WERI-Rb-1 (cell line): ENCODE measurements around the gene CCDC13.

Experiments
- DNase-seq: peaks from one replicate; pipeline ENCODE4 v3.0.0-alpha.2; 2020
- H3K27ac ChIP-seq: fragments of 250-450 bp; sonication (Bioruptor Pico); 2 replicates; pipeline ENCODE4 v1.5.1; 2020; ENCODE audit warnings: mild to moderate bottlenecking, moderate library complexity
- H3K27me3 ChIP-seq: fragments of 250-450 bp; sonication (Bioruptor Pico); 2 replicates; pipeline ENCODE4 v1.5.1; 2021; ENCODE audit warnings: mild to moderate bottlenecking, low read depth, moderate library complexity; ENCODE audit not compliant: insufficient read depth, severe bottlenecking
- H3K36me3 ChIP-seq: fragments of 250-450 bp; sonication (Bioruptor Pico); 2 replicates; pipeline ENCODE4 v1.5.1; 2020; ENCODE audit warnings: mild to moderate bottlenecking, moderate library complexity
- H3K4me3 ChIP-seq: 2 replicates; pipeline ENCODE4 v1.5.1; 2011; ENCODE audit warnings: low read depth, mild to moderate bottlenecking, control low read depth, low read length
- H3K9me3 ChIP-seq: fragments of 250-450 bp; sonication (Bioruptor Pico); 2 replicates; pipeline ENCODE4 v1.5.1; 2021; ENCODE audit warnings: mild to moderate bottlenecking, moderate library complexity; ENCODE audit not compliant: severe bottlenecking
- CTCF ChIP-seq: IDR thresholded peaks from 2 replicates; pipeline ENCODE4 v1.5.1; 2011; ENCODE audit warnings: low read depth, mild to moderate bottlenecking, control low read depth, inconsistent platforms, low read length

CCDC13 gene

GRCh38 chr3:42764561-42765295 is 8.3 kb downstream of the CCDC13 start:
- no peaks in the 10 kb centered on the region for H3K36me3 ChIP-seq
- H3K27ac ChIP-seq: no peak overlapping the region
- H3K4me3 ChIP-seq: no peak overlapping the region
- no peak for TF ChIP-seq CTCF
- no peaks in the 10 kb centered on the region for H3K9me3 ChIP-seq
- no peaks in the 10 kb centered on the region for H3K27me3 ChIP-seq
- no peak for DNase-seq

- Histone ChIP-seq H3K36me3 (no peaks in the 10 kb centered on the region), H3K4me3 (no peak overlapping the region), H3K27ac (no peak overlapping the region), H3K27me3 (no peaks in the 10 kb centered on the region), H3K9me3 (no peaks in the 10 kb centered on the region)
- no peak for DNase-seq
- TF ChIP-seq CTCF: no peak
These were observed 8.9 kb downstream of the CCDC13 start for GRCh38 chr3:42764115-42764514.

- H3K9me3 ChIP-seq: no peaks in the 10 kb centered on the region
- no peak for TF ChIP-seq CTCF
- DNase-seq: no peak
- H3K4me3 ChIP-seq: no peak overlapping the region
- no peak overlapping the region for H3K27ac ChIP-seq
- H3K27me3 ChIP-seq: no peaks in the 10 kb centered on the region
- no peaks in the 10 kb centered on the region for H3K36me3 ChIP-seq
These were observed 10.0 kb downstream of the CCDC13 start for GRCh38 chr3:42763021-42763420.

- Histone ChIP-seq H3K4me3 (no peak overlapping the region), H3K27me3 (no peaks in the 10 kb centered on the region), H3K9me3 (no peaks in the 10 kb centered on the region), H3K36me3 (no peaks in the 10 kb centered on the region), H3K27ac (no peak overlapping the region)
- no peak for DNase-seq
- TF ChIP-seq CTCF: no peak
These were observed 10.9 kb downstream of the CCDC13 start for GRCh38 chr3:42762046-42762724.

- H3K27me3 ChIP-seq: no peaks in the 10 kb centered on the region
- TF ChIP-seq CTCF: no peak
- no peak overlapping the region for H3K27ac ChIP-seq
- H3K36me3 ChIP-seq: no peaks in the 10 kb centered on the region
- H3K9me3 ChIP-seq: no peaks in the 10 kb centered on the region
- no peak for DNase-seq
- H3K4me3 ChIP-seq: no peak overlapping the region
These were observed 14.9 kb downstream of the CCDC13 start for GRCh38 chr3:42758126-42758525.
